B cell (primary cell): Measurements from ENCODE around the gene C19orf53. TPM values are rescaled to one million over a fixed set of nuclear protein-coding genes. Genes with fewer than 3 reads are reported as not detected.

Source experiments
- ATAC-seq: fragments of 200-7000 bp; cut with Tn5 transposase; one replicate; pipeline ENCODE4 v1.10.0; 2021; ENCODE audit warnings: low read depth, mild to moderate bottlenecking, moderate number of reproducible peaks, moderate library complexity
- CTCF ChIA-PET: fragments of 350-600 bp; sonication (Branson Sonifier 250); formaldehyde crosslinking; loops from one replicate; lab custom pipeline; 2021; ENCODE audit warnings: antibody characterized with exemption, inconsistent platforms; lab: Charles Lee
- POLR2A ChIA-PET: fragments of 350-600 bp; sonication (Branson Sonifier 250); formaldehyde crosslinking; loops from one replicate; lab custom pipeline; 2021; ENCODE audit warnings: antibody characterized with exemption; lab: Charles Lee
- DNase-seq: peaks from one replicate; pipeline ENCODE4 v3.0.0; 2013
- H2AFZ ChIP-seq: 2 replicates; pipeline ENCODE4 v1.6.1; 2012; ENCODE audit warnings: mild to moderate bottlenecking, low read depth, low read length; ENCODE audit not compliant: insufficient read depth, poor library complexity, severe bottlenecking
- H3K27ac ChIP-seq, 2 donors: 1 replicate in 1 of 2; 2 replicates in 1 of 2; pipeline ENCODE4 v1.5.1; 2012 to 2013; ENCODE audit warnings: low read length in 2 of 2, mild to moderate bottlenecking in 2 of 2, moderate library complexity in 1 of 2
- H3K27me3 ChIP-seq, 4 experiments: fragments of 200-600 bp in 1 of 4; sonication (generic) in 1 of 4; replicated peaks in 1 of 4; 1 replicate in 2 of 4; 2 replicates in 2 of 4; pipeline versions ENCODE4 v1.6.1 to v1.7.0; 2013 to 2016; ENCODE audit warnings: low read length in 3 of 4, mild to moderate bottlenecking in 2 of 4, mixed read lengths in 1 of 4, moderate library complexity in 1 of 4; ENCODE audit not compliant: insufficient read depth in 4 of 4, control insufficient read depth in 3 of 4; ENCODE audit errors: control extremely low read depth in 1 of 4
- H3K36me3 ChIP-seq, 2 experiments: replicated peaks in 1 of 2; 1 replicate in 1 of 2; 2 replicates in 1 of 2; pipeline versions ENCODE4 v1.6.1 to v1.7.1; 2013; ENCODE audit warnings: low read length in 1 of 2; ENCODE audit not compliant: insufficient read depth in 2 of 2, control insufficient read depth in 1 of 2; ENCODE audit errors: control extremely low read depth in 1 of 2, extremely low read depth in 1 of 2
- H3K4me1 ChIP-seq, 2 donors: fragments of 200-600 bp in 1 of 2; sonication (generic) in 1 of 2; 1 replicate in 1 of 2; 2 replicates in 1 of 2; pipeline versions ENCODE4 v1.5.1 to v1.6.1; 2013 to 2017; ENCODE audit warnings: low read length in 2 of 2; ENCODE audit not compliant: control insufficient read depth in 2 of 2, insufficient read depth in 2 of 2
- H3K4me2 ChIP-seq: replicated peaks from 2 replicates; pipeline ENCODE3; 2012; ENCODE audit warnings: mild to moderate bottlenecking, low read depth, low read length; ENCODE audit not compliant: poor library complexity, severe bottlenecking
- H3K4me3 ChIP-seq, 5 experiments: fragments of 200-600 bp in 1 of 5; sonication (generic) in 1 of 5; 1 replicate in 3 of 5; 2 replicates in 2 of 5; pipeline versions ENCODE4 v1.5.1 to v1.7.0; 2011 to 2016; ENCODE audit warnings: low read length in 4 of 5, mild to moderate bottlenecking in 4 of 5, low read depth in 2 of 5, control low read depth in 1 of 5, moderate library complexity in 1 of 5; ENCODE audit not compliant: insufficient read depth in 1 of 5; ENCODE audit errors: control extremely low read depth in 1 of 5, extremely low read depth in 1 of 5
- H3K79me2 ChIP-seq: fragments of 200-600 bp; sonication (generic); one replicate; pipeline ENCODE4 v1.6.0; 2016; ENCODE audit warnings: low read length; ENCODE audit not compliant: control insufficient read depth, insufficient read depth
- H3K9ac ChIP-seq: fragments of 200-600 bp; sonication (generic); 2 replicates; pipeline ENCODE4 v1.6.1; 2017; ENCODE audit warnings: mild to moderate bottlenecking, low read length, moderate library complexity
- H3K9me3 ChIP-seq, 3 donors: one replicate each; pipeline versions ENCODE4 v1.6.1 to v1.7.1; 2013; ENCODE audit warnings: low read length in 2 of 3; ENCODE audit not compliant: control insufficient read depth in 2 of 3, insufficient read depth in 1 of 3; ENCODE audit errors: control extremely low read depth in 1 of 3
- H4K20me1 ChIP-seq: 2 replicates; pipeline ENCODE4 v1.6.0; 2012; ENCODE audit warnings: mild to moderate bottlenecking, low read length; ENCODE audit not compliant: insufficient read depth, control insufficient read depth, poor library complexity, severe bottlenecking
- H3K27ac Mint-ChIP-seq: one replicate; pipeline ENCODE4 v1.8.0; 2021; ENCODE audit warnings: mixed read lengths
- H3K27me3 Mint-ChIP-seq: one replicate; pipeline ENCODE4 v1.8.0; 2021; ENCODE audit warnings: mixed read lengths
- H3K4me1 Mint-ChIP-seq: one replicate; pipeline ENCODE4 v1.8.0; 2021; ENCODE audit warnings: mixed read lengths
- H3K4me3 Mint-ChIP-seq: one replicate; pipeline ENCODE4 v1.8.0; 2021; ENCODE audit warnings: mixed read lengths
- H3K9me3 Mint-ChIP-seq: one replicate; pipeline ENCODE4 v1.8.0; 2022; ENCODE audit warnings: mixed read lengths; ENCODE audit not compliant: insufficient read depth
- EZH2 ChIP-seq: IDR thresholded peaks from 2 replicates; pipeline ENCODE4 v1.6.1; 2012; ENCODE audit warnings: borderline replicate concordance, low read depth, mild to moderate bottlenecking, moderate library complexity, low read length; ENCODE audit not compliant: insufficient read depth, poor library complexity, severe bottlenecking
- WGBS: methylation state at CpG from one replicate; pipeline ENCODE4 v1.1.5; 2013; ENCODE audit warnings: missing lambda C conversion rate; ENCODE audit not compliant: insufficient coverage; 5-methylcytosine and 5-hydroxymethylcytosine counted together
- intact Hi-C: fragments of 100-400 bp; cut with micrococcal nuclease; formaldehyde crosslinking; loops from one replicate; pipeline ENCODE4 v1.10.0; 2022
- polyA plus RNA-seq: library from polyadenylated mRNA; depleted of rRNA; stranded (reverse); fragments of >200 nt; gene quantifications from 2 replicates; pipeline ENCODE4 v1.2.3, GENCODE V29; 2012
- total RNA-seq, 2 donors: library from RNA; stranded (reverse); fragments of 120-200 nt in 1 of 2; gene quantifications; 1 replicate in 1 of 2; 2 replicates in 1 of 2; pipeline versions ENCODE4 v1.2.3 to v1.2.4, GENCODE V29; 2013 to 2022
- TF ChIP-seq, protein P1 (sequence below): fragments of 200-600 bp; IDR thresholded peaks from one replicate; pipeline ENCODE4 v1.8.0; 2022; ENCODE audit warnings: antibody characterized with exemption, mild to moderate bottlenecking

C19orf53 gene
- total and polyA plus RNA-seq, 2 donors (not counting 1 experiment from before 2014, with no cell fraction given), result 62.5 to 110 TPM

DNA sequence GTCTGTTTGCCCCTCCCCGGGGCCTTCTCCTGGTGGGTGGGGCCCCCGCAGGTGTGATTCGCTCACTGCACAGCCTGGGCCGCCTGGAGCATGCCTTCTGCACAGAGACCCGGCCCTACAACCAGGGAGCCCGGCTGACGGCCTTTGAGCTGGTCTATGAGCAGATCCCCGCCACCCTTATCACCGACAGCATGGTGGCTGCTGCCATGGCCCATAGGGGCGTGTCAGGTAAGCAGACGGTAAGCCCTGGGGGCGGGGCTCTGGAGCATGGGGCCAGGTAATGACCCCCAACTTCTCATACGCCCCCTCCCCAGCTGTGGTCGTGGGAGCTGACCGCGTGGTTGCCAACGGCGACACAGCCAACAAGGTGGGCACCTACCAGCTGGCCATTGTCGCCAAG is 5.7 kb upstream of the C19orf53 start:
- Histone ChIP-seq H3K4me2 (no peak overlapping the region), H2AFZ (no peak overlapping the region), H3K4me1 (peaks cover 11 to 19% of the 10 kb centered on the region in 2 donors), H4K20me1 (no peaks in the 10 kb centered on the region), H3K27me3 (peaks cover 0 to 6% (median 0%) of the 10 kb centered on the region in 4 experiments), H3K4me3 (no peak overlapping the region), H3K36me3 (peaks cover 0 to 20% of the 10 kb centered on the region in 2 experiments), H3K9me3 (peaks cover 0 to 7% (median 0%) of the 10 kb centered on the region in 3 donors), H3K9ac (no peak overlapping the region), H3K27ac (no peak overlapping the region), H3K79me2 (peaks cover 9% of the 10 kb centered on the region)
- H3K4me3 Mint-ChIP-seq, result no peak overlapping the region
- intact Hi-C loops, result no loop called here
- POLR2A ChIA-PET, result no interaction called here
- CTCF ChIA-PET, result interaction anchor here (0.5 to 1.8 kb wide), 2 partner anchors 93 to 303 kb away, joined by 3 to 4 read pairs; no protein-coding TSS in a partner anchor
- WGBS, result over 99% methylated on average over 19 of the region's 19 CpGs
- H3K27ac Mint-ChIP-seq, result no peak overlapping the region
- DNase-seq, result no peak
- TF ChIP-seq, protein P1, sequence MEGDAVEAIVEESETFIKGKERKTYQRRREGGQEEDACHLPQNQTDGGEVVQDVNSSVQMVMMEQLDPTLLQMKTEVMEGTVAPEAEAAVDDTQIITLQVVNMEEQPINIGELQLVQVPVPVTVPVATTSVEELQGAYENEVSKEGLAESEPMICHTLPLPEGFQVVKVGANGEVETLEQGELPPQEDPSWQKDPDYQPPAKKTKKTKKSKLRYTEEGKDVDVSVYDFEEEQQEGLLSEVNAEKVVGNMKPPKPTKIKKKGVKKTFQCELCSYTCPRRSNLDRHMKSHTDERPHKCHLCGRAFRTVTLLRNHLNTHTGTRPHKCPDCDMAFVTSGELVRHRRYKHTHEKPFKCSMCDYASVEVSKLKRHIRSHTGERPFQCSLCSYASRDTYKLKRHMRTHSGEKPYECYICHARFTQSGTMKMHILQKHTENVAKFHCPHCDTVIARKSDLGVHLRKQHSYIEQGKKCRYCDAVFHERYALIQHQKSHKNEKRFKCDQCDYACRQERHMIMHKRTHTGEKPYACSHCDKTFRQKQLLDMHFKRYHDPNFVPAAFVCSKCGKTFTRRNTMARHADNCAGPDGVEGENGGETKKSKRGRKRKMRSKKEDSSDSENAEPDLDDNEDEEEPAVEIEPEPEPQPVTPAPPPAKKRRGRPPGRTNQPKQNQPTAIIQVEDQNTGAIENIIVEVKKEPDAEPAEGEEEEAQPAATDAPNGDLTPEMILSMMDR, result no peak
- no peak for TF ChIP-seq EZH2
- H3K4me1 Mint-ChIP-seq, result peaks cover 14% of the 10 kb centered on the region
- H3K9me3 Mint-ChIP-seq, result no peaks in the 10 kb centered on the region
- H3K27me3 Mint-ChIP-seq, result no peaks in the 10 kb centered on the region
- ATAC-seq, result no peak

DNA sequence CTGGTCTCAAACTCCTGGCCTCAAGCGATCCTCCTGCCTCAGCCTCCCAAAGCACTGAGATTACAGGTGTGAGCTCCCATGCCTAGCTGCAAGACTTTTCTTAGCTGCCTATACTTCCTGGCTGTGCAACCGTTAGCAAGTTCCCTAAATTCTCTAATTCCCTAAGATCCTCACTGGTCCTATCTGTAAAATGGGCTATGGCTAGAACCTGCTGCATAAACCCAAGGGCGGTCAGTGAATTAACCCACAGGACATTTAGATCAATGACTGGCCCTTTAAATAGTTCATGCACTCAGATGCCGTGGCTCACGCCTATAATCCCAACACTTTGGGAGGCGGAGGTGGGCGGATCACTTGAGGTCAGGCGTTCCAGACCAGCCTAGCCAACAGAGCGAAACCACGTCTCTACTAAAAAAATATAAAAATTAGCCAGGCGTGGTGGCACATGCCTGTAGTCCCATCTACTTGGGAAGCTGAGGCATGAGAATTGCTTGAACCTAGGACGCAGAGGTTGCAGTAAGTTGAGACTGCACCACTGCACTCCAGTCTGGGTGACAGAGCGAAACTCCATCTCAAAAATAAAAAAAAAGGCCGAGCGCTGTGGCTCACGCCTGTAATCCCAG is 4.1 kb upstream of the C19orf53 start:
- DNase-seq, result no peak
- Histone ChIP-seq H3K9ac (no peak overlapping the region), H3K36me3 (peaks cover 0 to 20% of the 10 kb centered on the region in 2 experiments), H3K79me2 (peaks cover 19% of the 10 kb centered on the region), H3K4me1 (peaks cover 9 to 17% of the 10 kb centered on the region in 2 donors), H3K4me3 (no peak overlapping the region), H3K27ac (no peak overlapping the region), H3K9me3 (peaks cover 0 to 7% (median 0%) of the 10 kb centered on the region in 3 donors), H4K20me1 (no peaks in the 10 kb centered on the region), H3K4me2 (no peak overlapping the region), H3K27me3 (no peaks in the 10 kb centered on the region), H2AFZ (no peak overlapping the region)
- intact Hi-C loops, result no loop called here
- Mint-ChIP-seq H3K9me3 (no peaks in the 10 kb centered on the region), H3K4me3 (no peak overlapping the region), H3K27ac (no peak overlapping the region), H3K27me3 (no peaks in the 10 kb centered on the region), H3K4me1 (peaks cover 18% of the 10 kb centered on the region)
- no peak for TF ChIP-seq EZH2
- TF ChIP-seq, protein P1, result no peak
- no peak for ATAC-seq
- POLR2A ChIA-PET, result no interaction called here
- 94% methylated on average over 13 of the region's 16 CpGs for WGBS
- CTCF ChIA-PET, result no interaction called here
